Measurements from ENCODE around the gene ZNF823. TPM values are rescaled to one million over a fixed set of nuclear protein-coding genes. Genes with fewer than 3 reads are reported as not detected.

ZNF823 gene
- total and polyA plus RNA-seq, 2 of the 13 experiments (the other 11 are each of a cell fraction or from before 2014, with no cell fraction given), result 5.7 to 11.7 TPM

DNA sequence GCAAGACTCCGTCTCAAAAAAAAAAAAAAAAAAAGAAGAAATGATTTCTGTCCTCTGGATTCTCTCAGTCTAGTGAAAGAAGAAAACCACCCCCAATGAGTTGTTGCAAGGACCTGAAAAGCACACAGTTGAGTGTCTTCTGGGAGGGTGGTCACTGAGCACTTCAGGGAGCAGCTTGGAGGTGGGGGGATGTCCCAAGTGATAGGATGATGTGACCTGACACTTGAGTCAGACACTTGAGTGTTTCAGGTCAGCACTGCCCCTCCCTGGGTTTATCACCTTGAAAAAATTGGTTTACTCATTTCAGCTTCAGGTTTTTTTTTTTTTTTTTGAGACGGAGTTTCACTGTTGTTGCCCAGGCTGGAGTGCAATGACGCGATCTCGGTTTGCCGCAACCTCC, 63.2 kb downstream of the ZNF823 start:
- no peak for DNase-seq (ENCODE audit: low spot score)
- Histone ChIP-seq H3K27ac (ENCODE audit: extremely low read length, insufficient read depth, low read length) (no peak overlapping the region), H3K79me2 (ENCODE audit: insufficient read depth, low read length) (no peaks in the 10 kb centered on the region), H3K4me3 (replicated peaks in 1 of 3; ENCODE audit: insufficient read depth in 1 of 3, low read depth in 2 of 3, low read length in 3 of 3) (no peak overlapping the region), H3K4me2 (ENCODE audit: low read depth, low read length) (no peak overlapping the region), H3K36me3 (replicated peaks in 1 of 2; ENCODE audit: control insufficient read depth in 1 of 2, insufficient read depth in 2 of 2, low read length in 2 of 2) (no peaks in the 10 kb centered on the region; a peak in 1 of 5 replicates), H3K9ac (ENCODE audit: insufficient read depth, low read depth, low read length) (no peak overlapping the region), H4K20me1 (ENCODE audit: insufficient read depth, low read length) (no peaks in the 10 kb centered on the region), H3K27me3 (ENCODE audit: control insufficient read depth in 1 of 2, insufficient read depth in 2 of 2, low read length in 2 of 2) (no peaks in the 10 kb centered on the region), H3K9me3 (ENCODE audit: low read length) (peaks cover 2% of the 10 kb centered on the region; the same call in 1 of the 2 replicates), H3K4me1 (ENCODE audit: insufficient read depth, low read length) (no peaks in the 10 kb centered on the region), H2AFZ (ENCODE audit: low read length) (no peak overlapping the region)
- FAIRE-seq, result no peak
- ChIA-PET POLR2A (no interaction called here), CTCF (ENCODE audit: low intra/inter-chr PET ratio, low total read pairs) (no interaction called here)
- intact Hi-C loops (cut with micrococcal nuclease; ENCODE audit: unreplicated experiment), result no loop called here
- ATAC-seq, result no peak
- in situ Hi-C loops (cut with HindIII; ENCODE audit: extremely low pct_ligation_motif_present, low pct_unique_long_range_greater_than_20kb), result loop anchor here (10.0 kb wide), 1 partner anchor 109 kb away; no protein-coding TSS in a partner anchor
- WGBS (ENCODE audit: low lambda C conversion rate), result 97% methylated on average over 6 of the region's 6 CpGs
- BruUV-seq (replicated peaks), result no TSS peak
- TF ChIP-seq, protein P1, sequence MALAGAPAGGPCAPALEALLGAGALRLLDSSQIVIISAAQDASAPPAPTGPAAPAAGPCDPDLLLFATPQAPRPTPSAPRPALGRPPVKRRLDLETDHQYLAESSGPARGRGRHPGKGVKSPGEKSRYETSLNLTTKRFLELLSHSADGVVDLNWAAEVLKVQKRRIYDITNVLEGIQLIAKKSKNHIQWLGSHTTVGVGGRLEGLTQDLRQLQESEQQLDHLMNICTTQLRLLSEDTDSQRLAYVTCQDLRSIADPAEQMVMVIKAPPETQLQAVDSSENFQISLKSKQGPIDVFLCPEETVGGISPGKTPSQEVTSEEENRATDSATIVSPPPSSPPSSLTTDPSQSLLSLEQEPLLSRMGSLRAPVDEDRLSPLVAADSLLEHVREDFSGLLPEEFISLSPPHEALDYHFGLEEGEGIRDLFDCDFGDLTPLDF (CRISPR knock-in tag; IDR thresholded peaks at IDR 0.05), result no peak
- TF ChIP-seq SMARCE1 (IDR thresholded peaks at IDR 0.05; ENCODE audit: borderline replicate concordance), result no peak
- TF ChIP-seq, protein P2, sequence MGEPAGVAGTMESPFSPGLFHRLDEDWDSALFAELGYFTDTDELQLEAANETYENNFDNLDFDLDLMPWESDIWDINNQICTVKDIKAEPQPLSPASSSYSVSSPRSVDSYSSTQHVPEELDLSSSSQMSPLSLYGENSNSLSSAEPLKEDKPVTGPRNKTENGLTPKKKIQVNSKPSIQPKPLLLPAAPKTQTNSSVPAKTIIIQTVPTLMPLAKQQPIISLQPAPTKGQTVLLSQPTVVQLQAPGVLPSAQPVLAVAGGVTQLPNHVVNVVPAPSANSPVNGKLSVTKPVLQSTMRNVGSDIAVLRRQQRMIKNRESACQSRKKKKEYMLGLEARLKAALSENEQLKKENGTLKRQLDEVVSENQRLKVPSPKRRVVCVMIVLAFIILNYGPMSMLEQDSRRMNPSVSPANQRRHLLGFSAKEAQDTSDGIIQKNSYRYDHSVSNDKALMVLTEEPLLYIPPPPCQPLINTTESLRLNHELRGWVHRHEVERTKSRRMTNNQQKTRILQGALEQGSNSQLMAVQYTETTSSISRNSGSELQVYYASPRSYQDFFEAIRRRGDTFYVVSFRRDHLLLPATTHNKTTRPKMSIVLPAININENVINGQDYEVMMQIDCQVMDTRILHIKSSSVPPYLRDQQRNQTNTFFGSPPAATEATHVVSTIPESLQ (CRISPR knock-in tag; conservative IDR thresholded peaks at IDR 0.05), result no peak
- TF ChIP-seq, protein P3, sequence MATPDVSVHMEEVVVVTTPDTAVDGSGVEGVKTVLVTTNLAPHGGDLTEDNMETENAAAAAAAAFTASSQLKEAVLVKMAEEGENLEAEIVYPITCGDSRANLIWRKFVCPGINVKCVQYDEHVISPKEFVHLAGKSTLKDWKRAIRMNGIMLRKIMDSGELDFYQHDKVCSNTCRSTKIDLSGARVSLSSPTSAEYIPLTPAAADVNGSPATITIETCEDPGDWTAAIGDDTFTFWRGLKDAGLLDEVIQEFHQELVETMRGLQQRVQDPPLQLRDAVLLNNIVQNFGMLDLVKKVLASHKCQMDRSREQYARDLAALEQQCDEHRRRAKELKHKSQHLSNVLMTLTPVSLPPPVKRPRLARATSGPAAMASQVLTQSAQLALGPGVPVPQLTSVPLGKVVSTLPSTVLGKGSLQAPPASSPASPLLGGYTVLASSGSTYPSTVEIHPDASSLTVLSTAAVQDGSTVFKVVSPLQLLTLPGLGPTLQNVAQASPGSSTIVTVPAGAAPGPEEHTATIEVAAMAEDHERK (CRISPR knock-in tag; IDR thresholded peaks at IDR 0.05; ENCODE audit: low read depth), result no peak
- no peak for TF ChIP-seq CHCHD3 (CRISPR knock-in tag; IDR thresholded peaks at IDR 0.05)
- no peak for TF ChIP-seq ZNF776 (CRISPR knock-in tag; IDR thresholded peaks at IDR 0.05)
- no peak for TF ChIP-seq MIXL1 (CRISPR knock-in tag; IDR thresholded peaks at IDR 0.05)
- no peak for TF ChIP-seq KDM4B (CRISPR knock-in tag; IDR thresholded peaks at IDR 0.05)
- no peak for TF ChIP-seq FOXK2 (IDR thresholded peaks at IDR 0.05)
- TF ChIP-seq GLI4 (CRISPR knock-in tag; IDR thresholded peaks at IDR 0.05; ENCODE audit: borderline replicate concordance), result no peak
- TF ChIP-seq ZNF614 (CRISPR knock-in tag; IDR thresholded peaks at IDR 0.05; ENCODE audit: borderline replicate concordance), result no peak
- no peak for TF ChIP-seq ZMYM2 (CRISPR knock-in tag; IDR thresholded peaks at IDR 0.05)
- TF ChIP-seq, protein P4, sequence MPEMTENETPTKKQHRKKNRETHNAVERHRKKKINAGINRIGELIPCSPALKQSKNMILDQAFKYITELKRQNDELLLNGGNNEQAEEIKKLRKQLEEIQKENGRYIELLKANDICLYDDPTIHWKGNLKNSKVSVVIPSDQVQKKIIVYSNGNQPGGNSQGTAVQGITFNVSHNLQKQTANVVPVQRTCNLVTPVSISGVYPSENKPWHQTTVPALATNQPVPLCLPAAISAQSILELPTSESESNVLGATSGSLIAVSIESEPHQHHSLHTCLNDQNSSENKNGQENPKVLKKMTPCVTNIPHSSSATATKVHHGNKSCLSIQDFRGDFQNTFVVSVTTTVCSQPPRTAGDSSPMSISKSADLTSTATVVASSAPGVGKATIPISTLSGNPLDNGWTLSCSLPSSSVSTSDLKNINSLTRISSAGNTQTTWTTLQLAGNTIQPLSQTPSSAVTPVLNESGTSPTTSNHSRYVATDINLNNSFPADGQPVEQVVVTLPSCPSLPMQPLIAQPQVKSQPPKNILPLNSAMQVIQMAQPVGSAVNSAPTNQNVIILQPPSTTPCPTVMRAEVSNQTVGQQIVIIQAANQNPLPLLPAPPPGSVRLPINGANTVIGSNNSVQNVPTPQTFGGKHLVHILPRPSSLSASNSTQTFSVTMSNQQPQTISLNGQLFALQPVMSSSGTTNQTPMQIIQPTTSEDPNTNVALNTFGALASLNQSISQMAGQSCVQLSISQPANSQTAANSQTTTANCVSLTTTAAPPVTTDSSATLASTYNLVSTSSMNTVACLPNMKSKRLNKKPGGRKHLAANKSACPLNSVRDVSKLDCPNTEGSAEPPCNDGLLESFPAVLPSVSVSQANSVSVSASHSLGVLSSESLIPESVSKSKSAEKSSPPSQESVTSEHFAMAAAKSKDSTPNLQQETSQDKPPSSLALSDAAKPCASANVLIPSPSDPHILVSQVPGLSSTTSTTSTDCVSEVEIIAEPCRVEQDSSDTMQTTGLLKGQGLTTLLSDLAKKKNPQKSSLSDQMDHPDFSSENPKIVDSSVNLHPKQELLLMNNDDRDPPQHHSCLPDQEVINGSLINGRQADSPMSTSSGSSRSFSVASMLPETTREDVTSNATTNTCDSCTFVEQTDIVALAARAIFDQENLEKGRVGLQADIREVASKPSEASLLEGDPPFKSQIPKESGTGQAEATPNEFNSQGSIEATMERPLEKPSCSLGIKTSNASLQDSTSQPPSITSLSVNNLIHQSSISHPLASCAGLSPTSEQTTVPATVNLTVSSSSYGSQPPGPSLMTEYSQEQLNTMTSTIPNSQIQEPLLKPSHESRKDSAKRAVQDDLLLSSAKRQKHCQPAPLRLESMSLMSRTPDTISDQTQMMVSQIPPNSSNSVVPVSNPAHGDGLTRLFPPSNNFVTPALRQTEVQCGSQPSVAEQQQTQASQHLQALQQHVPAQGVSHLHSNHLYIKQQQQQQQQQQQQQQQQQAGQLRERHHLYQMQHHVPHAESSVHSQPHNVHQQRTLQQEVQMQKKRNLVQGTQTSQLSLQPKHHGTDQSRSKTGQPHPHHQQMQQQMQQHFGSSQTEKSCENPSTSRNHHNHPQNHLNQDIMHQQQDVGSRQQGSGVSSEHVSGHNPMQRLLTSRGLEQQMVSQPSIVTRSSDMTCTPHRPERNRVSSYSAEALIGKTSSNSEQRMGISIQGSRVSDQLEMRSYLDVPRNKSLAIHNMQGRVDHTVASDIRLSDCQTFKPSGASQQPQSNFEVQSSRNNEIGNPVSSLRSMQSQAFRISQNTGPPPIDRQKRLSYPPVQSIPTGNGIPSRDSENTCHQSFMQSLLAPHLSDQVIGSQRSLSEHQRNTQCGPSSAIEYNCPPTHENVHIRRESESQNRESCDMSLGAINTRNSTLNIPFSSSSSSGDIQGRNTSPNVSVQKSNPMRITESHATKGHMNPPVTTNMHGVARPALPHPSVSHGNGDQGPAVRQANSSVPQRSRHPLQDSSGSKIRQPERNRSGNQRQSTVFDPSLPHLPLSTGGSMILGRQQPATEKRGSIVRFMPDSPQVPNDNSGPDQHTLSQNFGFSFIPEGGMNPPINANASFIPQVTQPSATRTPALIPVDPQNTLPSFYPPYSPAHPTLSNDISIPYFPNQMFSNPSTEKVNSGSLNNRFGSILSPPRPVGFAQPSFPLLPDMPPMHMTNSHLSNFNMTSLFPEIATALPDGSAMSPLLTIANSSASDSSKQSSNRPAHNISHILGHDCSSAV (CRISPR knock-in tag; IDR thresholded peaks at IDR 0.05; ENCODE audit: borderline replicate concordance), result no peak
